Tibial nerve (tissue), 4 donors: ENCODE measurements around the gene PARP14. TPM values are rescaled to one million over a fixed set of nuclear protein-coding genes. Genes with fewer than 3 reads are reported as not detected.

Experiments used
- DNase-seq, 2 donors: peaks; one replicate each; pipeline ENCODE4 v3.0.0-alpha.2; 2019; ENCODE audit warnings: low spot score in 2 of 2
- H3K27ac ChIP-seq, 4 donors: fragments of 200-600 bp; sonication (generic) in 3 of 4; one replicate each; pipeline ENCODE4 v1.5.1; 2017 to 2019; ENCODE audit warnings: mild to moderate bottlenecking in 1 of 4
- H3K27me3 ChIP-seq, 2 donors: fragments of 200-600 bp; sonication (generic) in 1 of 2; one replicate each; pipeline versions ENCODE4 v1.5.1 to v1.6.0; 2017 to 2019
- H3K36me3 ChIP-seq, 3 donors: fragments of 200-600 bp; sonication (generic); one replicate each; pipeline ENCODE4 v1.5.1; 2018 to 2019
- H3K4me1 ChIP-seq, 4 donors: fragments of 200-600 bp; sonication (generic) in 3 of 4; one replicate each; pipeline ENCODE4 v1.5.1; 2017 to 2019
- H3K4me3 ChIP-seq, 4 donors: fragments of 200-600 bp; sonication (generic) in 3 of 4; one replicate each; pipeline ENCODE4 v1.5.1; 2017 to 2019; ENCODE audit warnings: mild to moderate bottlenecking in 1 of 4, moderate library complexity in 1 of 4
- H3K9me3 ChIP-seq, 4 donors: fragments of 200-600 bp; sonication (generic) in 3 of 4; one replicate each; pipeline ENCODE4 v1.5.1; 2017 to 2019
- CTCF ChIP-seq, 5 experiments: fragments of 200-600 bp in 3 of 5; fragments of 450-650 bp in 2 of 5; sonication (generic) in 3 of 5; IDR thresholded peaks; one replicate each; pipeline ENCODE4 v1.5.1; 2016 to 2019; ENCODE audit warnings: antibody characterized with exemption in 5 of 5, mild to moderate bottlenecking in 3 of 5, moderate library complexity in 2 of 5
- EP300 ChIP-seq, 2 donors: sonication (generic); formaldehyde crosslinking; IDR thresholded peaks; one replicate each; pipeline ENCODE4 v1.6.1; 2017; ENCODE audit warnings: antibody characterized with exemption in 2 of 2, mild to moderate bottlenecking in 1 of 2
- POLR2A ChIP-seq, 2 donors: fragments of 450-650 bp; IDR thresholded peaks; one replicate each; pipeline ENCODE4 v1.6.1; 2017; ENCODE audit warnings: antibody characterized with exemption in 2 of 2, mild to moderate bottlenecking in 2 of 2, moderate library complexity in 2 of 2
- WGBS, 2 donors: methylation state at CpG; one replicate each; pipeline ENCODE4 v1.1.5; 2018; 5-methylcytosine and 5-hydroxymethylcytosine counted together
- total RNA-seq, 4 donors: library from RNA; depleted of rRNA; stranded (reverse); fragments of >200 nt; gene quantifications; one replicate each; pipeline ENCODE4 v1.1.0, GENCODE V29; 2016

The PARP14 gene
- total RNA-seq, 4 donors from 2014 or later: 31.6 to 56.2 (median 38.4) TPM

GRCh38 chr3:122687298-122687697, 6.7 kb downstream of the PARP14 start:
- H3K4me3 ChIP-seq: no peak overlapping the region
- H3K4me1 ChIP-seq: peaks cover 0 to 12% (median 3%) of the 10 kb centered on the region in 4 donors
- no peaks in the 10 kb centered on the region for H3K27me3 ChIP-seq
- peaks cover 0 to 4% (median 0%) of the 10 kb centered on the region in 3 donors for H3K36me3 ChIP-seq
- 88 to 92% methylated on average over 2 of the region's 2 CpGs for WGBS, 2 donors
- no peak for DNase-seq
- TF ChIP-seq EP300 (IDR thresholded peaks at IDR 0.05) (no peak), CTCF (IDR thresholded peaks at IDR 0.05) (no peak), POLR2A (IDR thresholded peaks at IDR 0.05) (no peak)
- H3K27ac ChIP-seq: no peak overlapping the region
- H3K9me3 ChIP-seq: no peaks in the 10 kb centered on the region

- H3K4me3 ChIP-seq: no peak overlapping the region
- no peak overlapping the region for H3K27ac ChIP-seq
- WGBS, 2 donors: 79 to 90% methylated on average over 4 of the region's 4 CpGs
- TF ChIP-seq POLR2A (IDR thresholded peaks at IDR 0.05) (no peak), CTCF (IDR thresholded peaks at IDR 0.05) (no peak), EP300 (IDR thresholded peaks at IDR 0.05) (no peak)
- no peak for DNase-seq
- peaks cover 2 to 21% (median 10%) of the 10 kb centered on the region in 3 donors for H3K36me3 ChIP-seq
- H3K27me3 ChIP-seq: no peaks in the 10 kb centered on the region
- no peaks in the 10 kb centered on the region for H3K4me1 ChIP-seq
- H3K9me3 ChIP-seq: no peaks in the 10 kb centered on the region
These were observed 8.4 kb downstream of the PARP14 start for GRCh38 chr3:122688996-122689395.

GRCh38 chr3:122689587-122689986, 8.9 kb downstream of the PARP14 start:
- DNase-seq: no peak
- Histone ChIP-seq H3K36me3 (peaks cover 2 to 26% (median 10%) of the 10 kb centered on the region in 3 donors), H3K9me3 (no peaks in the 10 kb centered on the region), H3K27ac (no peak overlapping the region), H3K27me3 (no peaks in the 10 kb centered on the region), H3K4me3 (no peak overlapping the region), H3K4me1 (no peaks in the 10 kb centered on the region)
- TF ChIP-seq POLR2A (IDR thresholded peaks at IDR 0.05): no peak
- WGBS, 2 donors: 91 to 92% methylated on average over 2 of the region's 2 CpGs

- Histone ChIP-seq H3K27me3 (no peaks in the 10 kb centered on the region), H3K27ac (no peak overlapping the region), H3K4me1 (no peaks in the 10 kb centered on the region), H3K4me3 (no peak overlapping the region), H3K9me3 (no peaks in the 10 kb centered on the region), H3K36me3 (peaks cover 2 to 32% (median 10%) of the 10 kb centered on the region in 3 donors)
- TF ChIP-seq EP300 (IDR thresholded peaks at IDR 0.05) (no peak), POLR2A (IDR thresholded peaks at IDR 0.05) (no peak), CTCF (IDR thresholded peaks at IDR 0.05) (no peak)
- 93 to 100% methylated on average over 1 of the region's 1 CpG for WGBS, 2 donors
- no peak for DNase-seq
These were observed 9.5 kb downstream of the PARP14 start for GRCh38 chr3:122690096-122690495.

- Histone ChIP-seq H3K36me3 (peaks cover 2 to 43% (median 10%) of the 10 kb centered on the region in 3 donors), H3K4me3 (no peak overlapping the region), H3K27me3 (no peaks in the 10 kb centered on the region), H3K9me3 (no peaks in the 10 kb centered on the region), H3K27ac (no peak overlapping the region), H3K4me1 (no peaks in the 10 kb centered on the region)
- WGBS, 2 donors: 85 to 87% methylated on average over 4 of the region's 4 CpGs
- DNase-seq: no peak
- TF ChIP-seq POLR2A (IDR thresholded peaks at IDR 0.05) (no peak), EP300 (IDR thresholded peaks at IDR 0.05) (no peak), CTCF (IDR thresholded peaks at IDR 0.05) (no peak)
These were observed 10.6 kb downstream of the PARP14 start for GRCh38 chr3:122691195-122691594.

GRCh38 chr3:122692674-122693073, 12.0 kb downstream of the PARP14 start:
- H3K36me3 ChIP-seq: peaks cover 2 to 57% (median 10%) of the 10 kb centered on the region in 3 donors
- WGBS, 2 donors: 87 to 94% methylated on average over 3 of the region's 3 CpGs

More at GRCh38 chr3:122692674-122693073, 12.0 kb downstream of the PARP14 start:
- Histone ChIP-seq H3K27me3 (no peaks in the 10 kb centered on the region), H3K27ac (no peak overlapping the region), H3K4me3 (no peak overlapping the region), H3K9me3 (no peaks in the 10 kb centered on the region), H3K4me1 (no peaks in the 10 kb centered on the region)
- TF ChIP-seq EP300 (IDR thresholded peaks at IDR 0.05) (no peak), POLR2A (IDR thresholded peaks at IDR 0.05) (no peak), CTCF (IDR thresholded peaks at IDR 0.05) (no peak)
- no peak for DNase-seq
